22Rv1 (cell line): ENCODE data around the gene MAPK8IP2.
A peak's percentile ranks its signal among the peaks of the same experiment; 100 is the strongest.

Experiments used
- H3K27ac ChIP-seq: fragments of 450-650 bp; 2 replicates; pipeline ENCODE4 v1.5.1; 2017
- CTCF ChIP-seq: fragments of 450-650 bp; IDR thresholded peaks from 2 replicates; pipeline ENCODE4 v1.5.1; 2017; ENCODE audit warnings: mild to moderate bottlenecking
- ZFX ChIP-seq: fragments of 450-650 bp; IDR thresholded peaks from 2 replicates; pipeline ENCODE4 v1.6.1; 2017; ENCODE audit warnings: antibody characterized with exemption, borderline replicate concordance

The MAPK8IP2 gene

GRCh38 chr22:50600967-50601668 is 525 bp downstream of the MAPK8IP2 start:
- peak overlapping the region; percentile 89 for H3K27ac ChIP-seq

GRCh38 chr22:50601669-50602337 is 1.2 kb downstream of the MAPK8IP2 start:
- peak overlapping the region; percentile 89 for H3K27ac ChIP-seq
- no peak for TF ChIP-seq ZFX
- no peak for TF ChIP-seq CTCF

More at GRCh38 chr22:50600967-50601668, 525 bp downstream of the MAPK8IP2 start:
- TF ChIP-seq CTCF (no peak), ZFX (no peak)

DNA sequence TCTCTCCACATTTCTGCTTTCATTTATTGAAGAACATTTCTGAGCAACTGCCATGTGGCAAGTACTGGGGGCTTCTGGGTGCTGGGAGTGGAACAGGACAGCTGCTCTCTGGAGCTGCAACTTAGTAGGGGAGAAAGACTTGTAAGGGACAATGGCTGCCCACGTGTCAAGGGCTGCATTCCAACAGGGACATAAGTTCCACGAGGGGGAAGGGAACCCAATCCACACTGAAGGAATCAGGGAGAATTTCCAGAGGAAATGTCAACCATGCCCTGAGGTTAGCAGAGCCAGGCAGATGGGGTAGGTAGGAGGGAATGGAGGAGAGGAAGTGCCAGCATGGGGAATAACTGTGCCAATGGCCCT is 1.7 kb downstream of the MAPK8IP2 start:
- TF ChIP-seq CTCF (no peak), ZFX (no peak)
- peak overlapping the region; percentile 89 for H3K27ac ChIP-seq

- no peak overlapping the region for H3K27ac ChIP-seq
- TF ChIP-seq ZFX: no peak
- TF ChIP-seq CTCF: no peak
These were observed 3.1 kb downstream of the MAPK8IP2 start for GRCh38 chr22:50603511-50604255.

GRCh38 chr22:50604256-50605001 is 3.8 kb downstream of the MAPK8IP2 start:
- H3K27ac ChIP-seq: no peak overlapping the region
- TF ChIP-seq CTCF (no peak), ZFX (no peak)

GRCh38 chr22:50605002-50605612 is 4.5 kb downstream of the MAPK8IP2 start:
- TF ChIP-seq ZFX: no peak
- TF ChIP-seq CTCF: no peak
- no peak overlapping the region for H3K27ac ChIP-seq
